ENCODE results near the gene MUCL3. TPM values are rescaled to one million over a fixed set of nuclear protein-coding genes. Genes with fewer than 3 reads are reported as not detected.
A peak's percentile ranks its signal among the peaks of the same experiment; 100 is the strongest.

Gene MUCL3
- total and polyA plus RNA-seq, 10 of the 15 experiments (the other 5 are each of a cell fraction or from before 2014, with no cell fraction given): 0.03 to 1.4 (median 0.61) TPM

DNA sequence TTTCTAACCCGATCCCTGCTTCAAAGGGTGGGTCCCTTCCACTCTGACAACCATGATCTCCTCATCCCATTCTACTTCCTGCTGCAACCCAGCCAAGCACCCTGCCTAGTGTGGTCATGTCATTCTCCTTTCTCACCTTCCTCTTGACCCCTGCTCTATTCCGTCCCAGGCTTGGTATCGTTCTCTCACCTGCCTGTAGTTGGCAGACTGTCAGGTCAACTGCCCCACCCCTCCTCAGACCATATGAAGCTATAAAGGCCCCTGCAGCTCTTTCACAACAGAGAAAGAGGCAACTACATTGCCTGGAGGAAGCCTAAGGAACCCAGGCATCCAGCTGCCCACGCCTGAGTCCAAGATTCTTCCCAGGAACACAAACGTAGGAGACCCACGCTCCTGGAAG, 42.7 kb downstream of the MUCL3 start, which contains the start of gene MUC21 (continued):
- TF ChIP-seq NR2C1 (IDR thresholded peaks at IDR 0.05): no peak
- no peak for TF ChIP-seq HDAC6 (IDR thresholded peaks at IDR 0.05; ENCODE audit: unreplicated experiment)

DNA sequence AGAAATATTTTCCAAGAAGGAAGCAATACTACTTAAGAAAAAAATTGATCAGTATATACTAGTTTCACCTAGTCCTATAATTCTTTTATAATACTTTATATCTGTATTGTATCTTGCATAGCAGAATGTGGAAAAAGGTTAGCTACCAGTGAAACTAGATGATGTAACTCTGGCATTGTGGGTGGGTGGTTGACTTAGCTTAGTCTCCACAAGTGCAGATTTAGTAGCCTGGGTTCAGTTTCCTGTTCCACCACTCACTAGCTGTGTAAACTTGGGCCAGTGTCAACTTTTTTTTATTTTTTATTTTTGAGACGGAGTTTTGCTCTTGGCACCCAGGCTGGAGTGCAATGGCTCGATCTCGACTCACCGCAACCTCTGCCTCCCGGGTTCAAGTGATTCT, 44.7 kb downstream of the MUCL3 start:
- peak in 1 of 2 experiments; percentile 12; a peak in 1 of 3 replicates for TF ChIP-seq EGR1 (IDR thresholded peaks at IDR 0.05; ENCODE audit: borderline replicate concordance in 1 of 2, low read depth in 2 of 2, low read length in 2 of 2)
- peak; percentile 23; the same call in 1 of the 2 replicates for TF ChIP-seq RUNX3 (IDR thresholded peaks at IDR 0.05; ENCODE audit: low read length)
- TF ChIP-seq, protein P1, sequence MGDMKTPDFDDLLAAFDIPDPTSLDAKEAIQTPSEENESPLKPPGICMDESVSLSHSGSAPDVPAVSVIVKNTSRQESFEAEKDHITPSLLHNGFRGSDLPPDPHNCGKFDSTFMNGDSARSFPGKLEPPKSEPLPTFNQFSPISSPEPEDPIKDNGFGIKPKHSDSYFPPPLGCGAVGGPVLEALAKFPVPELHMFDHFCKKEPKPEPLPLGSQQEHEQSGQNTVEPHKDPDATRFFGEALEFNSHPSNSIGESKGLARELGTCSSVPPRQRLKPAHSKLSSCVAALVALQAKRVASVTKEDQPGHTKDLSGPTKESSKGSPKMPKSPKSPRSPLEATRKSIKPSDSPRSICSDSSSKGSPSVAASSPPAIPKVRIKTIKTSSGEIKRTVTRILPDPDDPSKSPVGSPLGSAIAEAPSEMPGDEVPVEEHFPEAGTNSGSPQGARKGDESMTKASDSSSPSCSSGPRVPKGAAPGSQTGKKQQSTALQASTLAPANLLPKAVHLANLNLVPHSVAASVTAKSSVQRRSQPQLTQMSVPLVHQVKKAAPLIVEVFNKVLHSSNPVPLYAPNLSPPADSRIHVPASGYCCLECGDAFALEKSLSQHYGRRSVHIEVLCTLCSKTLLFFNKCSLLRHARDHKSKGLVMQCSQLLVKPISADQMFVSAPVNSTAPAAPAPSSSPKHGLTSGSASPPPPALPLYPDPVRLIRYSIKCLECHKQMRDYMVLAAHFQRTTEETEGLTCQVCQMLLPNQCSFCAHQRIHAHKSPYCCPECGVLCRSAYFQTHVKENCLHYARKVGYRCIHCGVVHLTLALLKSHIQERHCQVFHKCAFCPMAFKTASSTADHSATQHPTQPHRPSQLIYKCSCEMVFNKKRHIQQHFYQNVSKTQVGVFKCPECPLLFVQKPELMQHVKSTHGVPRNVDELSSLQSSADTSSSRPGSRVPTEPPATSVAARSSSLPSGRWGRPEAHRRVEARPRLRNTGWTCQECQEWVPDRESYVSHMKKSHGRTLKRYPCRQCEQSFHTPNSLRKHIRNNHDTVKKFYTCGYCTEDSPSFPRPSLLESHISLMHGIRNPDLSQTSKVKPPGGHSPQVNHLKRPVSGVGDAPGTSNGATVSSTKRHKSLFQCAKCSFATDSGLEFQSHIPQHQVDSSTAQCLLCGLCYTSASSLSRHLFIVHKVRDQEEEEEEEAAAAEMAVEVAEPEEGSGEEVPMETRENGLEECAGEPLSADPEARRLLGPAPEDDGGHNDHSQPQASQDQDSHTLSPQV (IDR thresholded peaks at IDR 0.05): no peak
- TF ChIP-seq, protein P2, sequence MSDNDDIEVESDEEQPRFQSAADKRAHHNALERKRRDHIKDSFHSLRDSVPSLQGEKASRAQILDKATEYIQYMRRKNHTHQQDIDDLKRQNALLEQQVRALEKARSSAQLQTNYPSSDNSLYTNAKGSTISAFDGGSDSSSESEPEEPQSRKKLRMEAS (IDR thresholded peaks at IDR 0.05; ENCODE audit: low read depth, low read length): no peak
- TF ChIP-seq, protein P3, sequence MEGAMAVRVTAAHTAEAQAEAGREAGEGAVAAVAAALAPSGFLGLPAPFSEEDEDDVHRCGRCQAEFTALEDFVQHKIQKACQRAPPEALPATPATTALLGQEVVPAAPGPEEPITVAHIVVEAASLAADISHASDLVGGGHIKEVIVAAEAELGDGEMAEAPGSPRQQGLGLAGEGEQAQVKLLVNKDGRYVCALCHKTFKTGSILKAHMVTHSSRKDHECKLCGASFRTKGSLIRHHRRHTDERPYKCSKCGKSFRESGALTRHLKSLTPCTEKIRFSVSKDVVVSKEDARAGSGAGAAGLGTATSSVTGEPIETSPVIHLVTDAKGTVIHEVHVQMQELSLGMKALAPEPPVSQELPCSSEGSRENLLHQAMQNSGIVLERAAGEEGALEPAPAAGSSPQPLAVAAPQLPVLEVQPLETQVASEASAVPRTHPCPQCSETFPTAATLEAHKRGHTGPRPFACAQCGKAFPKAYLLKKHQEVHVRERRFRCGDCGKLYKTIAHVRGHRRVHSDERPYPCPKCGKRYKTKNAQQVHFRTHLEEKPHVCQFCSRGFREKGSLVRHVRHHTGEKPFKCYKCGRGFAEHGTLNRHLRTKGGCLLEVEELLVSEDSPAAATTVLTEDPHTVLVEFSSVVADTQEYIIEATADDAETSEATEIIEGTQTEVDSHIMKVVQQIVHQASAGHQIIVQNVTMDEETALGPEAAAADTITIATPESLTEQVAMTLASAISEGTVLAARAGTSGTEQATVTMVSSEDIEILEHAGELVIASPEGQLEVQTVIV (IDR thresholded peaks at IDR 0.05; ENCODE audit: borderline replicate concordance, partially characterized antibody): no peak
- TF ChIP-seq POU2F2 (IDR thresholded peaks at IDR 0.05; ENCODE audit: borderline replicate concordance, low read depth, low read length): no peak
- TF ChIP-seq ATF7 (IDR thresholded peaks at IDR 0.05; ENCODE audit: low read depth): no peak
- ChIA-PET SMC1A (ENCODE audit: uncharacterized antibody, unreplicated experiment) (no interaction called here), RAD21 (ENCODE audit: unreplicated experiment) (interaction anchor here (1.2 kb wide), 1 partner anchor 30 kb away, joined by 3 read pairs; no protein-coding TSS in a partner anchor), POLR2A (interaction anchor here (0.6 kb wide), 1 partner anchor 56 kb away, joined by 3 read pairs; no protein-coding TSS in a partner anchor), CTCF (interaction anchor here (1.1 to 1.8 kb wide), 2 partner anchors 11 to 70 kb away, joined by 4 to 7 read pairs; no protein-coding TSS in a partner anchor)
- no TSS peak for BruUV-seq (replicated peaks)
- in situ Hi-C loops (cut with MboI) (no loop called here), intact Hi-C loops (cut with micrococcal nuclease; ENCODE audit: unreplicated experiment) (no loop called here)
- ATAC-seq: peak; percentile 40; the same call in 2 of the 3 replicates
- WGBS (ENCODE audit: insufficient coverage, insufficient replicate concordance, low lambda C conversion rate, missing lambda C conversion rate): 78% methylated on average over 5 of the region's 5 CpGs
- Histone ChIP-seq H3K36me3 (ENCODE audit: control insufficient read depth in 2 of 2, insufficient read depth in 2 of 2, low read length in 1 of 2) (no peaks in the 10 kb centered on the region), H3K9ac (ENCODE audit: control insufficient read depth, insufficient read depth, low read length) (no peak overlapping the region), H3K4me3 (no peak overlapping the region), H3K27me3 (replicated peaks in 1 of 2; ENCODE audit: control insufficient read depth in 2 of 2, insufficient read depth in 2 of 2, low read length in 1 of 2) (peaks cover 0 to 2% of the 10 kb centered on the region in 2 experiments; a peak in 3 of 4 replicates), H3K79me2 (ENCODE audit: control insufficient read depth, insufficient read depth, low read length) (no peaks in the 10 kb centered on the region), H4K20me1 (ENCODE audit: control insufficient read depth, insufficient read depth) (no peaks in the 10 kb centered on the region), H3K9me3 (replicated peaks; ENCODE audit: control insufficient read depth, insufficient read depth, low read length) (no peaks in the 10 kb centered on the region), H3K27ac (ENCODE audit: control insufficient read depth, insufficient read depth) (no peak overlapping the region), H2AFZ (ENCODE audit: control insufficient read depth, low read depth, low read length) (no peak overlapping the region), H3K4me2 (ENCODE audit: control insufficient read depth, insufficient read depth) (no peak overlapping the region), H3K4me1 (ENCODE audit: control insufficient read depth, insufficient read depth, low read length) (peaks cover 1% of the 10 kb centered on the region)
- FAIRE-seq: no peak
- no peak for DNase-seq (ENCODE audit: low read depth, low spot score)
